NB4 (cell line): ENCODE results near the gene CACNG7.

ENCODE experiments used
- DNase-seq: peaks from one replicate; pipeline ENCODE4 v3.0.0; 2010; ENCODE audit warnings: low read depth
- H3K4me3 ChIP-seq: one replicate; pipeline ENCODE4 v1.5.1; 2011; ENCODE audit warnings: mild to moderate bottlenecking, low read depth, low read length, moderate library complexity
- CTCF ChIP-seq: IDR thresholded peaks from one replicate; pipeline ENCODE4 v1.5.1; 2012; ENCODE audit warnings: low read depth, low read length
- MAX ChIP-seq: IDR thresholded peaks from 2 replicates; pipeline ENCODE4 v1.6.1; 2011; ENCODE audit warnings: low read depth, low read length
- MYC ChIP-seq: IDR thresholded peaks from 2 replicates; pipeline ENCODE4 v1.6.1; 2011; ENCODE audit warnings: low read depth, low read length
- POLR2A ChIP-seq: IDR thresholded peaks from 2 replicates; pipeline ENCODE4 v1.6.1; 2011; ENCODE audit warnings: mild to moderate bottlenecking; ENCODE audit not compliant: insufficient read length; ENCODE audit errors: extremely low read depth

Gene CACNG7

GRCh38 chr19:53906211-53907192 is 2.6 kb upstream of the CACNG7 start:
- H3K4me3 ChIP-seq, result no peak overlapping the region
- DNase-seq, result peak; percentile 31
- TF ChIP-seq CTCF, result peak; percentile 62
- no peak for TF ChIP-seq POLR2A
- no peak for TF ChIP-seq MYC
- no peak for TF ChIP-seq MAX

- no peak for DNase-seq
- TF ChIP-seq MYC (no peak), POLR2A (no peak), MAX (no peak), CTCF (no peak)
- no peak overlapping the region for H3K4me3 ChIP-seq
Measured at GRCh38 chr19:53907193-53907581, 1.9 kb upstream of the CACNG7 start.

GRCh38 chr19:53907690-53908089 is 1.4 kb upstream of the CACNG7 start:
- DNase-seq, result no peak
- no peak for TF ChIP-seq MAX
- H3K4me3 ChIP-seq, result no peak overlapping the region

- peak; percentile 61 for DNase-seq
- TF ChIP-seq MAX (no peak), MYC (0 out of 2 replicates have a peak, but pooled peaks have one; percentile 36)
- H3K4me3 ChIP-seq, result no peak overlapping the region
Measured at GRCh38 chr19:53908106-53908934, 758 bp upstream of the CACNG7 start.

- no peak for DNase-seq
- no peak overlapping the region for H3K4me3 ChIP-seq
- TF ChIP-seq MAX (no peak), MYC (no peak), POLR2A (no peak), CTCF (no peak)
Measured at GRCh38 chr19:53909471-53910169, 542 bp downstream of the CACNG7 start.

GRCh38 chr19:53910170-53910518 is 1.1 kb downstream of the CACNG7 start:
- H3K4me3 ChIP-seq, result no peak overlapping the region
- TF ChIP-seq MAX (no peak), MYC (no peak), POLR2A (no peak), CTCF (no peak)
- no peak for DNase-seq
